Activated T-cell treated with anti-CD3 and anti-CD28 coated beads, Interleukin-2, amount 50 U/mL, for 1 hour (primary cell): ENCODE measurements around the gene KRTAP19-4.
"Not testable (repeated sequence)": the region's sequence is repeated elsewhere in the genome, so short reads cannot be mapped to it uniquely, and the experiment has no call there.

Experiments used
- DNase-seq: peaks from one replicate; pipeline ENCODE4 v3.0.0-alpha.2; 2020

The KRTAP19-4 gene, protein sequence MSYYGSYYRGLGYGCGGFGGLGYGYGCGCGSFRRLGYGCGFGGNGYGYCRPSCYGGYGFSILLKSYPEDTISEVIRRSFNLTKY

GRCh38 chr21:30497065-30497464, at the start of gene KRTAP19-4:
Gene KRTAP19-4, minus strand, starts transcription at chr21:30497165. Its CDS starts 55 bp downstream, at chr21:30497110.
- no peak for DNase-seq

DNA sequence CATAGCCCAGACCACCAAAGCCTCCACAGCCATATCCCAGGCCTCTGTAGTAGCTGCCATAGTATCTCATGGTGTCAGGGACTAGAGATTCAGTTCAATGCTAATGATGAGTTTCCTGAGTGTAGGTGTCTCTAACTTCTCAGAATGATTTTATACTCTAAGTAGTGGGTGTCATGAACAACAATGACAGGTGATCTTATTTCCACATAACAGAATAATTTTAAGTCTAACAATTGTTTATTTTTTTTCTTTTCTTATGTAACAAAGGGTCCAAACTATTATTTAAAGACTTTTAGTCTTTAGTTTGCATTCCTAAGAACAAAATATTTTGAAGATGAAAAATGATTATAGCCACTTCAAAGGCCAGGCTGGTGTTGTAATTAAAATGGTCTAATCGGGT, 44.8 kb upstream of the KRTAP19-4 start, which contains the start of gene KRTAP19-6:
KRTAP19-6 (minus strand) TSS at position 101 of the 400 bp plus-strand sequence; CDS start at position 70, 31 bp downstream.
- no peak for DNase-seq

- DNase-seq: no peak
These were observed 21.9 kb upstream of the KRTAP19-4 start for GRCh38 chr21:30518876-30519275.

- no peak for DNase-seq
These were observed 18.7 kb upstream of the KRTAP19-4 start for GRCh38 chr21:30515681-30516080.

DNA sequence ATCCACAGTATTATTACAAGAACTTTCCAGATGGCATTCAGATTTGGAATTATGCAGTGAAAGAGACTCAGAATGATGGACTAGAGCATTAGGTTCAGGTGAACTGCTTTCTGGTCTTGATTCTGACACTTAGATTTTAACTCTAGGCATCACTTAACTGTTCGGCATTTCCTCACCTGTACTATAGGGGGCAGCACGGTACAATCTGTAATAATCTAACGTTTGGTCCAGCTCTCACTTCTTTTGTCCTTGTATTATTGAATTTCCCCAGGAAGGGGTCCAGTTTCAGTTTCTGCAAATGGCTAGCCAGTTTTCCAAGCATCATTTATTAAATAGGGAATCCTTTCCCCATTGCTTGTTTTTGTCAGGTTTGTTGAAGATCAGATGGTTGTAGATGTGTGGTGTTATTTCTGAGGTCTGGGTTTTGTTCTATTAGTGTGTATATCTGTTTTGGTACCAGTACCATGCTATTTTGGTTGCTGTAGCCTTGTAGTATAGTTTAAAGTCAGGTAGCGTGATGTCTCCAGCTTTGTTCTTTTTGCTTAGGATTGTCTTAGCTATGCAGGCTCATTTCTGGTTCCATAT, 8.7 kb upstream of the KRTAP19-4 start:
- DNase-seq: not testable (repeated sequence)

- no peak for DNase-seq
These were observed 5.1 kb upstream of the KRTAP19-4 start, which contains the start of gene KRTAP19-5 for GRCh38 chr21:30502041-30502440. Gene KRTAP19-5, minus strand, starts transcription at chr21:30502141. Its CDS starts 51 bp downstream, at chr21:30502090.

DNA sequence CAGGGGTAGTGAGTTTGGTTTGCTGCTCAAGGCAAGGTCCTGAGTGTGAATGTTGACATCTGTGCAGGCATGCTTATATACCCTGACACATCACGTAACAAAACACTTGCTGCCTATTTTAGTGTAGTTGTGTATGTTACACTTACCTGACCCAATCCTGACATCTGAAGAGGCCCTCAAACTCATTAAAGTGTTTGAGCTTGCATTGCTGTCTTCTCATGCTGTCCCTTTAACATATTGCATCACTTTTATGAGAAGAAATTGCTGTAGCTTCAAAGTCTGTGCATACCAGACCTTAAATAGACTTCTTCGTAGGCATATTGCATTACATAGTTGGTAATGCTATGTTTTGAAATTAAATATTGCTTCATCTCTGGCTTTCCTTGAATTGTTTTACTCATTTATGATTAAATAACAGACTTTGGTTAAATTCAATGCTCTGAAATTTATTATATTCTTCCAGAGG, 5.0 kb downstream of the KRTAP19-4 start, which contains the start of gene KRTAP19-3:
KRTAP19-3 (minus strand) TSS at position 51 of the 466 bp plus-strand sequence. CDS start 56 bp downstream, outside the sequence.
- DNase-seq: no peak

- DNase-seq: no peak
These were observed 9.6 kb downstream of the KRTAP19-4 start, which contains the start of gene KRTAP19-2 for GRCh38 chr21:30487336-30487735. Gene KRTAP19-2, minus strand, starts transcription at chr21:30487436. Its CDS starts 88 bp downstream, at chr21:30487348.

GRCh38 chr21:30486180-30486579, 10.8 kb downstream of the KRTAP19-4 start:
- no peak for DNase-seq

DNA sequence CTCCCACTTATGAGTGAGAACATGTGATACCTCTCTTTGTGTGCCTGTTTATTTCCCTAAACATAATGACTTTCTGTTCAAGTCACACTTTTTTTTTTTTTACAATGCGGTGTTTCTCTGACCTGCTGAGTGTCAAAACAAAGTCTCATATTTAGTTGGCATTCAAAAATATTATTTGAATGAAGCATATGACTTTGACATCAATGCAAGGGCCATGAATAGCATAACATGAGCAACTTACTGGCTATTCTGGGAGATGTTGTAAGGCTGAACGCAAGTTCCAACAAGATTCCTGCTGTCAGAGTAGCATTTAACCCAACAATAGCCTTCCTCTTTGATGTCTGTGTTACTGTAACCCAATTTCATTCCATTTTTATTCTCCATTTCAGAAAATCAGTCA, 14.8 kb downstream of the KRTAP19-4 start:
- no peak for DNase-seq

GRCh38 chr21:30480145-30480544, 16.8 kb downstream of the KRTAP19-4 start, which contains the start of gene KRTAP19-1:
Gene KRTAP19-1, minus strand, starts transcription at chr21:30480367. Its CDS starts 50 bp downstream, at chr21:30480317.
- no peak for DNase-seq

DNA sequence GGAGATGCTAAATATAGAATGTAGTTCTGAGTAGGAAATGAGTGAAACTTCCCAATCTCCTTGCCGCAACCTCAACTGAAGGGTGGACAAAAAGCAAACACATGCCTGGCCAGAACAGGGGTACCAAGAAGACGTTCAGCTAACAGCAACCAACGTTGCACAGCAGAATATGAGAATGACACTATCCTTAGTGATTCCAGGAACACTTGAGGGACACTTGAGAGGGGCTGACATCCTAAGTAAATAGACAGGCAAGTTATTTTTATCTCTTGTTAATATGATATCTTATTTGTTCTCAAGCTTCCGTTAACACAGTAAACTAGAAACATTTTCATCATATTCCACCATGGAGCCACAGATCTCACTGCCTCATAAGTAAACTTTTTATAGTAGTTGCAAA, 17.7 kb downstream of the KRTAP19-4 start:
- no peak for DNase-seq

DNA sequence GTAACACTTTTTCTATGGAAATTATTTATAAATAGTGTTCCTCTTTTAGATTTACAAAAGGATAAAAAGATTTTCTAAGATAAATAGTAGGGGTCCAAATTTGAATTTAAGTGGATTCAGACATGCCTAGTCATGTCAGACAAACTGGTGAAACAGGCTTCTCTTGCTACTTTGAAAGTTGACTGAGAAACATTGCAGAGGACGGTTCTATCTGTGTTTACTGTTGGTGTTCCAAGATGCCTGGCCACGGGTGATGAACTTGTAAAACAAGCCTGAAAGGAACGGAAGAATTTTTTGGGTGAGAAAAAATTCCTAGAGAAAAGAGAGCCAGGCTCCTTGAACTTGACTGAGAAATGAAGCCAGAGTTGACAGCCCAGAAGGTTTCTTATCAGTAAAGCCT, 19.0 kb downstream of the KRTAP19-4 start:
- DNase-seq: no peak

GRCh38 chr21:30468900-30469714, 27.9 kb downstream of the KRTAP19-4 start:
- no peak for DNase-seq

DNA sequence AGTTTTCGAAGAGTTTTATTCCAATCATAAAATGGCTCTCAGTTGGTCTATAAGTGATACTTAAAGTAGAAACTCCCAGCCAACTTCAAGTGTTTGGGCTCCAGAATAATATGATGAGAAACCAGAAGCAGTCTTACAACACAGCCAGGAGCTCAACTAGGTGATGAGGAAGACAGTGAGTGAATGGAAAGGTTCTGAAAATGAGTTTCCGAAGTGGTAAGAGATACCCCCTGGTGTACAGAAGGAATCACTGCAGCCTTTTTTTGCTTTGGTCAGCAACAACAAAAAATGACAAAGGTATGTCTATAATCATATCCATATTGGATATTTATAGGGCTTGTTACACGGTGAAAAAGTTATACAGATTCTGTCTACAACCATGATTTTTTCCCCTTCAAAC, 33.3 kb downstream of the KRTAP19-4 start:
- DNase-seq: no peak

GRCh38 chr21:30448514-30448913, 48.5 kb downstream of the KRTAP19-4 start:
- DNase-seq: no peak

DNA sequence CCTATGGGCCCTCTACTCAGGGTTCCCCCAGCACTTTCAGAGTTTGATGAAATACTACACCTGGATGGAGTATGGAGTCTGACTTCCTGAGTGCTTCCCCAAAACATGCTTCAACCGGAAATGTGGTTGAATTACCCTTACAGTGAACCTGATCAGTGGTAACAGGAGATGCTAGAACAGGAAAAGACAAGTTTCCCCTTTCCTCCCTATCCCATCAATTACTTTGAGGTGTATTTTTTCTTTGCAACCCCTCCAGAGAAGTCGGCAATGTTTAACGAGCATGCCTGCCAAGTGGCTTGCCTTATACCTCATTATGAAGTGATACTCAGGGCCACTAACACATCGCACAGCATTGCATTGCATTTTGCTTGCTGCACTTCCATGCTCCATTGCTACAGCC, 49.9 kb downstream of the KRTAP19-4 start:
- no peak for DNase-seq
